HEK293 (cell line): Measurements from ENCODE around the gene SLC25A42.

Source experiments
- CTCF ChIA-PET: fragments of 350-600 bp; formaldehyde crosslinking; extraction: SDS; loops from one replicate; lab custom pipeline; 2021; ENCODE audit warnings: antibody characterized with exemption; lab: Yijun Ruan, JAX
- POLR2A ChIA-PET: fragments of 300-600 bp; formaldehyde crosslinking; extraction: SDS; loops from one replicate; lab custom pipeline; 2020; ENCODE audit warnings: antibody characterized with exemption, inconsistent platforms; lab: Yijun Ruan, JAX
- H3K27ac ChIP-seq: fragments of 200-500 bp; sonication (Bioruptor generic); 2 replicates; pipeline ENCODE4 v1.5.1; 2014; ENCODE audit warnings: low read depth, low read length, control low read depth, inconsistent platforms; ENCODE audit errors: extremely low read depth
- H3K36me3 ChIP-seq, 2 experiments: fragments of 200-500 bp in 1 of 2; sonication (Bioruptor generic) in 1 of 2; 1 replicate in 1 of 2; 2 replicates in 1 of 2; pipeline ENCODE4 v1.5.1; 2014 to 2017; ENCODE audit warnings: inconsistent platforms in 2 of 2, low read length in 2 of 2; ENCODE audit not compliant: control insufficient read depth in 2 of 2, insufficient read depth in 1 of 2
- H3K4me1 ChIP-seq: fragments of 200-500 bp; sonication (Bioruptor generic); 2 replicates; pipeline ENCODE4 v1.5.1; 2014; ENCODE audit warnings: mild to moderate bottlenecking, low read length, inconsistent platforms; ENCODE audit not compliant: control insufficient read depth, insufficient read depth
- H3K4me3 ChIP-seq: 2 replicates; pipeline ENCODE4 v1.5.1; 2011; ENCODE audit warnings: low read depth, mild to moderate bottlenecking, control low read depth, low read length, moderate library complexity
- H3K9me3 ChIP-seq: fragments of 200-500 bp; sonication (Bioruptor generic); 2 replicates; pipeline ENCODE4 v1.5.1; 2014; ENCODE audit warnings: low read depth, low read length, inconsistent platforms; ENCODE audit not compliant: control insufficient read depth, insufficient read depth
- GLI2 ChIP-seq: fragments of 450-650 bp; formaldehyde crosslinking; IDR thresholded peaks from 2 replicates; pipeline ENCODE4; 2017; ENCODE audit warnings: missing biosample characterization, missing genetic modification characterization, low read depth, borderline replicate concordance
- KLF8 ChIP-seq: fragments of 450-650 bp; formaldehyde crosslinking; IDR thresholded peaks from 2 replicates; pipeline ENCODE4 v1.5.1; 2016; ENCODE audit warnings: missing biosample characterization, missing genetic modification characterization
- RBAK ChIP-seq: fragments of 450-650 bp; formaldehyde crosslinking; IDR thresholded peaks from 2 replicates; pipeline ENCODE4 v1.5.1; 2016; ENCODE audit warnings: missing biosample characterization, missing genetic modification characterization
- SP3 ChIP-seq: fragments of 450-650 bp; formaldehyde crosslinking; IDR thresholded peaks from 2 replicates; pipeline ENCODE4 v1.5.1; 2016; ENCODE audit warnings: missing biosample characterization, missing genetic modification characterization
- ZBTB44 ChIP-seq: fragments of 450-650 bp; IDR thresholded peaks from 2 replicates; pipeline ENCODE4 v1.5.1; 2018; ENCODE audit warnings: missing biosample characterization, mild to moderate bottlenecking, missing genetic modification characterization
- ZBTB49 ChIP-seq: fragments of 450-650 bp; formaldehyde crosslinking; IDR thresholded peaks from 2 replicates; pipeline ENCODE4 v1.5.1; 2016; ENCODE audit warnings: missing biosample characterization, missing genetic modification characterization, low read depth
- ZBTB6 ChIP-seq: fragments of 450-650 bp; formaldehyde crosslinking; IDR thresholded peaks from 2 replicates; pipeline ENCODE4 v1.5.1; 2017; ENCODE audit warnings: missing biosample characterization, missing genetic modification characterization
- ZNF132 ChIP-seq: fragments of 450-650 bp; formaldehyde crosslinking; IDR thresholded peaks from 2 replicates; pipeline ENCODE4 v1.5.1; 2017; ENCODE audit warnings: missing biosample characterization, missing genetic modification characterization, borderline replicate concordance
- ZNF146 ChIP-seq: fragments of 450-650 bp; formaldehyde crosslinking; IDR thresholded peaks from 2 replicates; pipeline ENCODE4 v1.5.1; 2016; ENCODE audit warnings: missing biosample characterization, missing genetic modification characterization
- ZNF148 ChIP-seq: fragments of 450-650 bp; formaldehyde crosslinking; IDR thresholded peaks from 2 replicates; pipeline ENCODE4 v1.5.0; 2017; ENCODE audit warnings: missing biosample characterization, missing genetic modification characterization, borderline replicate concordance
- ZNF211 ChIP-seq: fragments of 450-650 bp; formaldehyde crosslinking; IDR thresholded peaks from 2 replicates; pipeline ENCODE4 v1.5.1; 2016; ENCODE audit warnings: low read depth, missing biosample characterization, missing genetic modification characterization
- ZNF266 ChIP-seq: fragments of 450-650 bp; formaldehyde crosslinking; IDR thresholded peaks from 2 replicates; pipeline ENCODE4 v1.5.1; 2016; ENCODE audit warnings: missing biosample characterization, missing genetic modification characterization, low read depth
- ZNF292 ChIP-seq: fragments of 450-650 bp; formaldehyde crosslinking; IDR thresholded peaks from 2 replicates; pipeline ENCODE4 v1.5.1; 2016; ENCODE audit warnings: low read depth, missing biosample characterization, missing genetic modification characterization, borderline replicate concordance
- ZNF354C ChIP-seq: fragments of 450-650 bp; formaldehyde crosslinking; IDR thresholded peaks from 2 replicates; pipeline ENCODE4 v1.5.1; 2016; ENCODE audit warnings: missing biosample characterization, missing genetic modification characterization, low read depth, borderline replicate concordance
- ZNF521 ChIP-seq: fragments of 450-650 bp; formaldehyde crosslinking; IDR thresholded peaks from 2 replicates; pipeline ENCODE4 v1.5.1; 2017; ENCODE audit warnings: missing biosample characterization, mild to moderate bottlenecking, missing genetic modification characterization
- ZNF658 ChIP-seq: fragments of 450-650 bp; formaldehyde crosslinking; IDR thresholded peaks from 2 replicates; pipeline ENCODE4; 2016; ENCODE audit warnings: missing biosample characterization, missing genetic modification characterization
- ZSCAN4 ChIP-seq: fragments of 450-650 bp; formaldehyde crosslinking; IDR thresholded peaks from 2 replicates; pipeline ENCODE4 v1.5.1; 2017; ENCODE audit warnings: missing biosample characterization, missing genetic modification characterization
- TF ChIP-seq, protein P1 (sequence below): fragments of 450-650 bp; formaldehyde crosslinking; IDR thresholded peaks from 2 replicates; pipeline ENCODE4 v1.5.1; 2016; ENCODE audit warnings: missing biosample characterization, missing genetic modification characterization
- TF ChIP-seq, protein P2 (sequence below): fragments of 450-650 bp; formaldehyde crosslinking; IDR thresholded peaks from 2 replicates; pipeline ENCODE4 v1.5.1; 2016; ENCODE audit warnings: missing biosample characterization, missing genetic modification characterization

SLC25A42 gene

GRCh38 chr19:19055701-19056100, 8.1 kb upstream of the SLC25A42 start:
- ChIA-PET POLR2A (interaction anchor here (0.6 kb wide), 1 partner anchor 60 kb away, joined by 4 read pairs; no protein-coding TSS in a partner anchor), CTCF (interaction anchor here (0.7 to 1.7 kb wide), 5 partner anchors 13 to 803 kb away, joined by 4 to 12 read pairs (median 4); no protein-coding TSS in a partner anchor)
- Histone ChIP-seq H3K4me1 (no peaks in the 10 kb centered on the region), H3K27ac (no peak overlapping the region), H3K36me3 (peaks cover 0 to 80% of the 10 kb centered on the region in 2 experiments; a peak in 2 of 3 replicates), H3K4me3 (no peak overlapping the region), H3K9me3 (no peaks in the 10 kb centered on the region)
- TF ChIP-seq GLI2 (no peak), ZNF292 (tag by site-specific recombination) (no peak), KLF8 (tag by site-specific recombination) (no peak), RBAK (tag by site-specific recombination) (no peak), ZNF211 (no peak), ZNF658 (tag by site-specific recombination) (no peak), ZSCAN4 (tag by site-specific recombination) (no peak), SP3 (tag by site-specific recombination) (no peak), ZNF132 (tag by site-specific recombination) (no peak), ZBTB6 (tag by site-specific recombination) (no peak), ZNF148 (tag by site-specific recombination) (no peak), ZBTB49 (tag by site-specific recombination) (no peak), ZNF354C (tag by site-specific recombination) (no peak), ZNF266 (no peak), ZNF146 (tag by site-specific recombination) (no peak), ZNF521 (tag by site-specific recombination) (no peak), ZBTB44 (tag by site-specific recombination) (no peak)
- TF ChIP-seq, protein P1, sequence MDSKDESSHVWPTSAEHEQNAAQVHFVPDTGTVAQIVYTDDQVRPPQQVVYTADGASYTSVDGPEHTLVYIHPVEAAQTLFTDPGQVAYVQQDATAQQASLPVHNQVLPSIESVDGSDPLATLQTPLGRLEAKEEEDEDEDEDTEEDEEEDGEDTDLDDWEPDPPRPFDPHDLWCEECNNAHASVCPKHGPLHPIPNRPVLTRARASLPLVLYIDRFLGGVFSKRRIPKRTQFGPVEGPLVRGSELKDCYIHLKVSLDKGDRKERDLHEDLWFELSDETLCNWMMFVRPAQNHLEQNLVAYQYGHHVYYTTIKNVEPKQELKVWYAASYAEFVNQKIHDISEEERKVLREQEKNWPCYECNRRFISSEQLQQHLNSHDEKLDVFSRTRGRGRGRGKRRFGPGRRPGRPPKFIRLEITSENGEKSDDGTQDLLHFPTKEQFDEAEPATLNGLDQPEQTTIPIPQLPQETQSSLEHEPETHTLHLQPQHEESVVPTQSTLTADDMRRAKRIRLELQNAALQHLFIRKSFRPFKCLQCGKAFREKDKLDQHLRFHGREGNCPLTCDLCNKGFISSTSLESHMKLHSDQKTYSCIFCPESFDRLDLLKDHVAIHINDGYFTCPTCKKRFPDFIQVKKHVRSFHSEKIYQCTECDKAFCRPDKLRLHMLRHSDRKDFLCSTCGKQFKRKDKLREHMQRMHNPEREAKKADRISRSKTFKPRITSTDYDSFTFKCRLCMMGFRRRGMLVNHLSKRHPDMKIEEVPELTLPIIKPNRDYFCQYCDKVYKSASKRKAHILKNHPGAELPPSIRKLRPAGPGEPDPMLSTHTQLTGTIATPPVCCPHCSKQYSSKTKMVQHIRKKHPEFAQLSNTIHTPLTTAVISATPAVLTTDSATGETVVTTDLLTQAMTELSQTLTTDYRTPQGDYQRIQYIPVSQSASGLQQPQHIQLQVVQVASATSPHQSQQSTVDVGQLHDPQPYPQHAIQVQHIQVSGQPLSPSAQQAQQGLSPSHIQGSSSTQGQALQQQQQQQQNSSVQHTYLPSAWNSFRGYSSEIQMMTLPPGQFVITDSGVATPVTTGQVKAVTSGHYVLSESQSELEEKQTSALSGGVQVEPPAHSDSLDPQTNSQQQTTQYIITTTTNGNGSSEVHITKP: no peak
- TF ChIP-seq, protein P2, sequence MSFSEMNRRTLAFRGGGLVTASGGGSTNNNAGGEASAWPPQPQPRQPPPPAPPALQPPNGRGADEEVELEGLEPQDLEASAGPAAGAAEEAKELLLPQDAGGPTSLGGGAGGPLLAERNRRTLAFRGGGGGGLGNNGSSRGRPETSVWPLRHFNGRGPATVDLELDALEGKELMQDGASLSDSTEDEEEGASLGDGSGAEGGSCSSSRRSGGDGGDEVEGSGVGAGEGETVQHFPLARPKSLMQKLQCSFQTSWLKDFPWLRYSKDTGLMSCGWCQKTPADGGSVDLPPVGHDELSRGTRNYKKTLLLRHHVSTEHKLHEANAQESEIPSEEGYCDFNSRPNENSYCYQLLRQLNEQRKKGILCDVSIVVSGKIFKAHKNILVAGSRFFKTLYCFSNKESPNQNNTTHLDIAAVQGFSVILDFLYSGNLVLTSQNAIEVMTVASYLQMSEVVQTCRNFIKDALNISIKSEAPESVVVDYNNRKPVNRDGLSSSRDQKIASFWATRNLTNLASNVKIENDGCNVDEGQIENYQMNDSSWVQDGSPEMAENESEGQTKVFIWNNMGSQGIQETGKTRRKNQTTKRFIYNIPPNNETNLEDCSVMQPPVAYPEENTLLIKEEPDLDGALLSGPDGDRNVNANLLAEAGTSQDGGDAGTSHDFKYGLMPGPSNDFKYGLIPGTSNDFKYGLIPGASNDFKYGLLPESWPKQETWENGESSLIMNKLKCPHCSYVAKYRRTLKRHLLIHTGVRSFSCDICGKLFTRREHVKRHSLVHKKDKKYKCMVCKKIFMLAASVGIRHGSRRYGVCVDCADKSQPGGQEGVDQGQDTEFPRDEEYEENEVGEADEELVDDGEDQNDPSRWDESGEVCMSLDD: no peak
